Erythroblast (primary cell): ENCODE measurements around the gene G6PC2.

ENCODE experiments used
- GATA1 ChIP-seq: IDR thresholded peaks from 2 replicates; pipeline ENCODE4 v1.6.1; 2011; ENCODE audit warnings: low read depth, mild to moderate bottlenecking, control low read depth, low read length, moderate library complexity
- POLR2A ChIP-seq: IDR thresholded peaks from 2 replicates; pipeline ENCODE4 v1.6.1; 2011; ENCODE audit warnings: mild to moderate bottlenecking, low read length

DNA sequence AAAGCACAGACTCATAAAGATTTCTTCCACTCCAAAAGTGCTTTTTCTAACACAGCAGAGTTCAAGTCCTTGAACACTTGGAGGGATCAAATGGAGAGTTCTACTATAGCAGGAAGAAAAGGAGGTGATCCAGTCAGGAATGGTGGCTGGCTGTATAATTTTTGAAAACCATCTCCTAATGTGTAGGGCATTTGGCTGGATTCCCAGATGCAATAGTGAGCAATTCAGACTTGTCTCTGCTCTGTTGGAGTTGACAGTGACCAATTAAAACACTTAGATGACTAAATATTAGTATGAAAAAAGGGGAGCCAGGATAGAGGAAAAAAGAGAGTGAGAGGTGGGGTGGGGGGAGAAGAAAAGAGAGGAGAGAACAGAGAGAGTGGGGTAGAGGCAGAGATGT lies 5.3 kb upstream of the G6PC2 start:
- no peak for TF ChIP-seq POLR2A
- no peak for TF ChIP-seq GATA1
